ENCODE results near the gene GADD45A. TPM values are rescaled to one million over a fixed set of nuclear protein-coding genes. Genes with fewer than 3 reads are reported as not detected.

GADD45A gene
- total RNA-seq, 2 experiments from 2014 or later = 20.4 to 20.7 TPM

DNA sequence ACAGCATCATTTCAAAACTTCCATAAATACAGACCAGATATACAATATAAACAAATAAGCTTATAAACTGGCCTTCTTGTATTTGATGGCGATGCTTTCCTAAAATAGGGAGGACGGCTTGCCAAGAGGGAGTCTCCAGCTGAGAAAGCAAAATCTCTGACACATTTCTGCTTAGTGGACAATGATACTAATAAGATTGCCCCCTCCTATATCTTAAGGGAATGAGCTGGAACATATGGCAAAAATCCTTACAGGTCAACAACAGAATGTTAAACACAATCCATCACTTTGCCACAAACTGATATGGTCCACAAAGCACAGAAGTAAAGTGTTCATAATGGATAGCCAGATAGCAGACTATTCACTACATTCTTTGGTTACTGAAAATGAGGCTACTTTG is 7.1 kb upstream of the GADD45A start:
- DNase-seq = no peak
- H3K36me3 Mint-ChIP-seq = no peaks in the 10 kb centered on the region
- H3K27me3 Mint-ChIP-seq = peaks cover 3% of the 10 kb centered on the region
- H3K9me3 Mint-ChIP-seq = no peaks in the 10 kb centered on the region
- H3K4me1 Mint-ChIP-seq = peaks cover 27% of the 10 kb centered on the region
- H3K27ac Mint-ChIP-seq = no peak overlapping the region
- H3K4me3 Mint-ChIP-seq = no peak overlapping the region

DNA sequence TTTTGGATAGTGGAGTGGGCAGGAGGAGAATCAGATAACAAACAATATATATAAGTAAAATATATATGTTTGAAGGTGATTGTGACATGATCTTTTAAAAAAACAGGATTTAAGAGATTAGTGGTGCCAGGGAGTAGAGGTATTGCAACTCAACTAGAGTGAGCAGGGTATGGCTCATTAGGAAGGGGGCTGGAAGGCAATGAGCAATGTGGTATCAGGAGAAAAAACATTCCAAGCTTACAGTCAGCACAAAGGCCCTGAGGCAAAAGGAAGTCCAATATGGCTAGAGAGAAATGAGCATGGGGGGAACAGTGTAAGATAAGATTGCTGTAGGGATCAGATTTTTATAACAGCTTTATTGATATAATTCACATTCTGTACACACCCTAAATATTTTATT is 5.3 kb upstream of the GADD45A start:
- H3K27me3 Mint-ChIP-seq = no peaks in the 10 kb centered on the region
- no peak overlapping the region for H3K27ac Mint-ChIP-seq
- H3K4me1 Mint-ChIP-seq = peaks cover 30% of the 10 kb centered on the region
- no peaks in the 10 kb centered on the region for H3K36me3 Mint-ChIP-seq
- DNase-seq = no peak
- H3K9me3 Mint-ChIP-seq = no peaks in the 10 kb centered on the region
- no peak overlapping the region for H3K4me3 Mint-ChIP-seq

DNA sequence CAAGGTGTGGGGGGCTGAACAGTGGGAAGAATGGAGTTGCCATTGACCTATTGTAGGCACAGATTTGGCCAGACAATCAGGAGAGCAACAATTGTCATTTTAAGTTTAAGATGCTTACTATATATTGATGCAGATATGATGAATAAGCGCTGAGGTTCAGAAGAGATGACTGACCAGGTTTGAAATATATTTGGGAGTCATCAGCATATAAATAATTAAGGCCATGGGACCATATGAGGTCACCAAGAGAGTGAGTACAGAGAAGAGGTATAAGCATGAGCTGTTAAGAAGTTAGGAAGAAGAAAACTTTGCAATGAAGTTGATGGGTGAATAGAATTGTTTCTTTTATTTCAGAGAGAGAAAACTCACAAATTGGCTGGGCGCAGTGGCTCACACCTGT is 4.5 kb upstream of the GADD45A start:
- Mint-ChIP-seq H3K27ac (no peak overlapping the region), H3K27me3 (no peaks in the 10 kb centered on the region), H3K9me3 (no peaks in the 10 kb centered on the region), H3K4me3 (no peak overlapping the region), H3K36me3 (no peaks in the 10 kb centered on the region), H3K4me1 (peaks cover 23% of the 10 kb centered on the region)
- DNase-seq = no peak

DNA sequence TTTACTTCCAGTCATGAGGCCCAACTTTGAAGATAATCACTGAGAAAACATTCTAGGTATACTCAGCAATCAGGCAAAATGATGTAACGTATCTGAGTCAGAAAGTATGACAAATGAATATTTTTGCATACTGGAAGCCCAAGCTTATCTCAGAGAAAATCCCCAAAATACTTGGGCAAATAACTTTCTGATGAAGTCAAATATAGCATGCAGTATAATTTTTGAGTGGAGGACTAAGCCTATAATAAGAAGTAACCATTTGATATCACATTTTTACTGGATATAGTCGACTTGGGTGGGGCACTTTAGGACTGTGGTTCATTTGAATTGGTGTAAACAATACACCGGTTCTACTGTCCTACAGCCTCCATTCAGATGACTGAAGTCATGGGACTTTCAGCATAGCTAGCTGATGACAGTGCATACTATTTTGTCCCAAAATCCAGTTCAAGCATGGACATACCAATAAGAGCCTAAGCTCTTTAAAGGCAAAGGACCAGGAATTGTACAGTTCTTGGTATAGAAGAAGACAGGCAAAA is 2.3 kb upstream of the GADD45A start:
- Mint-ChIP-seq H3K4me3 (no peak overlapping the region), H3K36me3 (peaks cover 9% of the 10 kb centered on the region), H3K4me1 (peaks cover 30% of the 10 kb centered on the region), H3K27ac (no peak overlapping the region), H3K27me3 (no peaks in the 10 kb centered on the region), H3K9me3 (no peaks in the 10 kb centered on the region)
- DNase-seq = no peak

DNA sequence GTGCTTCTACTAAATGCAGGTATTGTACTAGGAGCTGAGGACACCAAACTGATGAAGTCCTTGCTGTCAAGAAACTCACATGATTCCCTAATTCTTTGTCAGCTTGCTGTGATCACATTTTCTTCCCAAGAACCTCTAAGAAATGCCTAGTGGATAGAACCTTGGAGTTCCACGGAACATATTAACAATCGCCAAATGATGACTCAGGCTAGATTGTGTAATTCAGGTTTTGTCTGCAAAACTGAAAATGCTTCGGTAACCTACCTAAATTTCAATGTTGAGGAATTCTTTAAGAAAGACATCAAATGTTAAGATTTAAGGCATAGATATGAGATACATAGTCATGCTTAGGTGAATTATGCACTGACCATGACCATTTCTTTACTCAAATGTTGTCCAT is 1.7 kb upstream of the GADD45A start:
- Mint-ChIP-seq H3K4me3 (no peak overlapping the region), H3K4me1 (peaks cover 33% of the 10 kb centered on the region), H3K27me3 (no peaks in the 10 kb centered on the region), H3K27ac (peak overlapping the region; percentile 72), H3K9me3 (no peaks in the 10 kb centered on the region), H3K36me3 (peaks cover 12% of the 10 kb centered on the region)
- DNase-seq = no peak

DNA sequence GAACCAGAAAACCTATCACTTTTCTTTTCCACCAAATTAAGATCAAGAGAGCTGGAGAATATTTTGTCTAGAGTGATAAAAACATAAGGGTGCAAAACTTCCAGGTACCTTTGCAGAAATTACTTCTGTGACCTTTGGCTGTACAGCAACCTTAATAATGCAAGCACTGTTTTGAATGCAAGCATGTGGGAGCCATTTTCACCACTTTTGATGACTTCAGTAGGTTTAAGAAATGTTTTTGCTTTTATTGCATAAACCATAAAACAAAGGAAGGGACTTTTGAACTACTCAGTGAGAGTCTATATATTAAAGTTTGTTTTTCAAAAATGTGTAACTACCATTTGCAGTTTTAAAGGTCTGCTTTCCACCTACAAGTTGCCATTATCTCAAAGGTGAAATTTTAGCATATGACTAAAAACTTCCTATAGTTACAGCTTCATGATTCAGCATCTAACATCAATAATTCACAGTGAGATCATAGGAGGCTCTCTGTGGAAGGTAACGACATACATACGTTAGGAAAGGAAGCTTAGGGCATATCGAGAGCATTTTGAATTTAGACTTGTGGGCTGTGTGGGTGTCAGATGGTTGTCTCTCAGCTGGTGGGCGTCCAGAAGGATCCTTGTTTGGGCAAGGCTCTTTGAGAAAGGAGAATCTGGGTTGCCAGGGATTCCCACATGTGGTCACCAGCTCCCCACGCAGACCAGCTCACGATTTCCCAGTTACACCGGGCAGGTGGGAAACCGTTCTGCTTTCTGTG is 1.1 kb upstream of the GADD45A start:
- H3K4me1 Mint-ChIP-seq = peaks cover 38% of the 10 kb centered on the region
- no peaks in the 10 kb centered on the region for H3K9me3 Mint-ChIP-seq
- H3K27me3 Mint-ChIP-seq = no peaks in the 10 kb centered on the region
- H3K4me3 Mint-ChIP-seq = peak overlapping the region; percentile 94
- peaks cover 17% of the 10 kb centered on the region for H3K36me3 Mint-ChIP-seq
- DNase-seq = peak; percentile 52
- peak overlapping the region; percentile 93 for H3K27ac Mint-ChIP-seq

DNA sequence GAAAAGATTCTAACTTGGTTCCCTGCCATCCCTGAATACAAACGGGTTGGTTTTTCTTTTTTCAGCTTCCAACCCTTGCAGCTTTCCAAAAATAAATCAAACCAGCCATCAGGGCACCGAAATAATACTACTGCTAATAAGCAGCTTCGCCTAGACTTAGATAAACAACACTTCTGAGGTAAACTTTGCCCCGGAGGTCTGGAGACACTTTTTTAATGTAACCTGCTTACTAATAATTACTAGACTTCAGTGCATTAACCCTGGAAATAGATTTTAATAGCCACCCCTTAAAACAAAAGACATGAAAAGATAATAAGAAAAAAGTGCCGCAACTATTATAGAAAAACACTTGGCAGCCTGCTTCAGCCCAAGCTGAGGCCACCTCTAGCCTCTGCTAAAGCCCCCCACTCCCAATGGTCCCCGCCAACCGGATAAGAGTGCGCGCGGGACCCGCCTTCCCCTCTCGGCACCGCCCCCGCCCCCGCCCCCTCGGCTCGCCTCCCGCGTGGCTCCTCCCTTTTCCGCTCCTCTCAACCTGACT is 405 bp upstream of the GADD45A start:
- Mint-ChIP-seq H3K27me3 (no peaks in the 10 kb centered on the region), H3K9me3 (no peaks in the 10 kb centered on the region), H3K36me3 (peaks cover 19% of the 10 kb centered on the region), H3K4me3 (peak overlapping the region; percentile 94), H3K4me1 (peaks cover 38% of the 10 kb centered on the region), H3K27ac (peak overlapping the region; percentile 93)
- no peak for DNase-seq

DNA sequence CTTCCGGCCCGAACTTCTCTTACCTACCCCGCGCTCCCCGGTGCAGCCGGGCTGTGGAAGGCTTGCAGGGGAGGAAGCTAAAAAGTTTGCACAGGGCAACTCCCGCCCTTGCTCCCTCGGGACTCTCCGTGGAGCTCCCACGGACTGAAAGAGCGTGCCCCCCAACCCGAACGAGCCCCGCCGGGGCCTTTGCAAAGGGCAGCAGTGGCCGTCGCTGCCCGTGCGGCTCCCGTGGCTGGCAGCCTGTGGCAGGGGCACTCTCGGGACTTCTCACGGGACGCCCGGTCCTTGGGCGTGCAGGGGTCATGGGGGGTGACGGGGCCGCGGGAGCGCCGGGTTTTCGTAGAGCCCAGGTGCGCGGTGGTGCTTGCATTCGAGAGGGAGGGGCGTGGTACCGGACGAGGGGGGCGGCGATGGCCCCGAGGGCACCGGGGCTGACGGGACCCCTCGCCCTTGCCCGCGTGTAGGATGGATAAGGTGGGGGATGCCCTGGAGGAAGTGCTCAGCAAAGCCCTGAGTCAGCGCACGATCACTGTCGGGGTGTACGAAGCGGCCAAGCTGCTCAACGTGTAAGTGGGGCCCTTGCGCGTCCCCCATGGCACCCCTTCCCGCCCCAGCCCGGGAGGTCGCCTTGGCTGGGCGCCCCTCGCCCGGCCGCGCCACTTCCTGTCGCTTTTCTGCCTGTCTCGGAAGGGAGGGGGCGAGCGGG is 711 bp downstream of the GADD45A start:
- Mint-ChIP-seq H3K27ac (peak overlapping the region; percentile 93), H3K27me3 (no peaks in the 10 kb centered on the region), H3K36me3 (peaks cover 19% of the 10 kb centered on the region), H3K4me3 (peak overlapping the region; percentile 94), H3K9me3 (no peaks in the 10 kb centered on the region), H3K4me1 (peaks cover 39% of the 10 kb centered on the region)
- peak; percentile 61 for DNase-seq

DNA sequence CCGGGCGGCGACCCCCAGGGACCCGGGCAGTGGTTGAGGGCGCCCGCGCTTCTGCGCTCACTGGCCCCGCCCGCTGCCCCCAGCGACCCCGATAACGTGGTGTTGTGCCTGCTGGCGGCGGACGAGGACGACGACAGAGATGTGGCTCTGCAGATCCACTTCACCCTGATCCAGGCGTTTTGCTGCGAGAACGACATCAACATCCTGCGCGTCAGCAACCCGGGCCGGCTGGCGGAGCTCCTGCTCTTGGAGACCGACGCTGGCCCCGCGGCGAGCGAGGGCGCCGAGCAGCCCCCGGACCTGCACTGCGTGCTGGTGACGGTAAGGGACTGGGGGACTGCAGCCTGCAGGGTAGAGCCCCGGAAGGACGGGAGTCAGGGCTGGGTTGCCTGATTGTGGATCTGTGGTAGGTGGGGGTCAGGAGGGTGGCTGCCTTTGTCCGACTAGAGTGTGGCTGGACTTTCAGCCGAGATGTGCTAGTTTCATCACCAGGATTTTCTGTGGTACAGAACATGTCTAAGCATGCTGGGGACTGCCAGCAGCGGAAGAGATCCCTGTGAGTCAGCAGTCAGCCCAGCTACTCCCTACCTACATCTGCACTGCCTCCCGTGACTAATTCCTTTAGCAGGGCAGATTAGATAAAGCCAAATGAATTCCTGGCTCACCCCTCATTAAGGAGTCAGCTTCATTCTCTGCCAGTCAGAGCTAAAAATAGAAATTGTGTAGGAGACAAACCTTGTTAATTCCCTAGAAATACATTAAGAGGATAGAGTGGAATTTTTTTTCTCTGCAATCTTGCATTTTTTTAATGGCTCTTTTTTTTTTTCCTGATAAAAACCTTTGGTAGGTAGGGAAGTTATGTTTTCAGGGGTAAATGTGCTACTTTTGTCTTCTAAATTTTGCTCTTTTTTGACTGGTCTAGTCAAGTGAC is 1.5 kb downstream of the GADD45A start:
- Mint-ChIP-seq H3K27me3 (no peaks in the 10 kb centered on the region), H3K9me3 (no peaks in the 10 kb centered on the region), H3K27ac (peak overlapping the region; percentile 93), H3K4me3 (peak overlapping the region; percentile 94), H3K4me1 (peaks cover 40% of the 10 kb centered on the region), H3K36me3 (peaks cover 19% of the 10 kb centered on the region)
- peak; percentile 67 for DNase-seq

DNA sequence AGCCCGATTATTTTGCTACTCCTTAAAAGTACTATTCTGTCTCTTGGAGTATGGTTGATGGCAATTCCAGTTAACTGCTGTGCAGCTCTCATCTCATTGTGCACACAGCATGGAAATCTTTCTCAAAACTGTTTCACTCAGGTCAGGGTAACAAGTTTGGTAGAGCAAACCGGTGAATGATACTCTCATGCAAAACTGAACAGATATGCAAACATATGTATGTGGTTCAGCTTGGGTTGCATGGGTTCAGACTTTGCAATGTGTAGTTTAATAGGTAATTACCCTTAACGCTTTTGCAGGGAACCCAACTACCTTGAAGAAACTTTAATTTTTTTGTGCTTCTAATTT is 2.2 kb downstream of the GADD45A start:
- Mint-ChIP-seq H3K27me3 (no peaks in the 10 kb centered on the region), H3K4me1 (peaks cover 40% of the 10 kb centered on the region), H3K9me3 (no peaks in the 10 kb centered on the region), H3K4me3 (peak overlapping the region; percentile 94), H3K27ac (peak overlapping the region; percentile 93), H3K36me3 (peaks cover 21% of the 10 kb centered on the region)
- no peak for DNase-seq

DNA sequence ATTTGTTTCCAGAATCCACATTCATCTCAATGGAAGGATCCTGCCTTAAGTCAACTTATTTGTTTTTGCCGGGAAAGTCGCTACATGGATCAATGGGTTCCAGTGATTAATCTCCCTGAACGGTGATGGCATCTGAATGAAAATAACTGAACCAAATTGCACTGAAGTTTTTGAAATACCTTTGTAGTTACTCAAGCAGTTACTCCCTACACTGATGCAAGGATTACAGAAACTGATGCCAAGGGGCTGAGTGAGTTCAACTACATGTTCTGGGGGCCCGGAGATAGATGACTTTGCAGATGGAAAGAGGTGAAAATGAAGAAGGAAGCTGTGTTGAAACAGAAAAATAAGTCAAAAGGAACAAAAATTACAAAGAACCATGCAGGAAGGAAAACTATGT is 2.6 kb downstream of the GADD45A start:
- DNase-seq = no peak
- peak overlapping the region; percentile 6 for H3K4me3 Mint-ChIP-seq
- no peaks in the 10 kb centered on the region for H3K9me3 Mint-ChIP-seq
- no peaks in the 10 kb centered on the region for H3K27me3 Mint-ChIP-seq
- peaks cover 38% of the 10 kb centered on the region for H3K4me1 Mint-ChIP-seq
- H3K27ac Mint-ChIP-seq = no peak overlapping the region
- peaks cover 21% of the 10 kb centered on the region for H3K36me3 Mint-ChIP-seq

DNA sequence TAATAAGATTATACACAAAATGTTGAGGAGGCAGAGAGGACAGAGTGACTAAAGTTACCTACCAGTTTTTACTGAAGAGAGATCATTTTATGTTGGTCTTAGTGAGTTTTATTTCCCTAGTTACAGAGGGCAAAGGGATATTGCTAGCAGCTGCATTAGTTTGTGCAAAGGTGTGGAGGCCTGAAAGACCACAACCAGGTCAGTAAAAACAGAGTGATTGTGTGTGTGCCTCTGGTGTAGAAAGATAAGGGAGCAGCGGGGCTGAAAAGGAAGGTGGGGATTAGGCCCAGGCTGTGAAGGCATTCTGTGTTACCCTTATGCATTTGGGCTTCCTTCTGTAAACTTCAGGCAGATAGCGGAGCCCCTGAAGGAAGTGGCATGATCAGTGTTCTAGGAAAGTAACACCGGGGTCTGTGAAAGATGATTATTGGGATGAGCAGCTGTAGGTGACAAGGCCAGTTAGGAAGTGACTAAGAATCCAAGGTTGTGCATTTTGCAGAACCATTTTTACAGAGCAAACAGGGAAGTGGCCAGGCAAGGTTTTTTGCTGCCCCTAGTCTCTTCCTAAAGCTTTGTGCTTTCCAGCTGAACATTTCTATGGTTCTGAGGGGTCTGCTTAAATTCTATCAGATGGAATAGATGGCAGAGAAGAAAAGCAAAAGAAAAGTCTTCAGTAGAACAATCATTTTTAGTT is 3.7 kb downstream of the GADD45A start:
- Mint-ChIP-seq H3K4me3 (peak overlapping the region; percentile 25), H3K36me3 (peaks cover 21% of the 10 kb centered on the region), H3K27me3 (no peaks in the 10 kb centered on the region), H3K27ac (peak overlapping the region; percentile 34), H3K9me3 (no peaks in the 10 kb centered on the region), H3K4me1 (peaks cover 28% of the 10 kb centered on the region)
- no peak for DNase-seq

DNA sequence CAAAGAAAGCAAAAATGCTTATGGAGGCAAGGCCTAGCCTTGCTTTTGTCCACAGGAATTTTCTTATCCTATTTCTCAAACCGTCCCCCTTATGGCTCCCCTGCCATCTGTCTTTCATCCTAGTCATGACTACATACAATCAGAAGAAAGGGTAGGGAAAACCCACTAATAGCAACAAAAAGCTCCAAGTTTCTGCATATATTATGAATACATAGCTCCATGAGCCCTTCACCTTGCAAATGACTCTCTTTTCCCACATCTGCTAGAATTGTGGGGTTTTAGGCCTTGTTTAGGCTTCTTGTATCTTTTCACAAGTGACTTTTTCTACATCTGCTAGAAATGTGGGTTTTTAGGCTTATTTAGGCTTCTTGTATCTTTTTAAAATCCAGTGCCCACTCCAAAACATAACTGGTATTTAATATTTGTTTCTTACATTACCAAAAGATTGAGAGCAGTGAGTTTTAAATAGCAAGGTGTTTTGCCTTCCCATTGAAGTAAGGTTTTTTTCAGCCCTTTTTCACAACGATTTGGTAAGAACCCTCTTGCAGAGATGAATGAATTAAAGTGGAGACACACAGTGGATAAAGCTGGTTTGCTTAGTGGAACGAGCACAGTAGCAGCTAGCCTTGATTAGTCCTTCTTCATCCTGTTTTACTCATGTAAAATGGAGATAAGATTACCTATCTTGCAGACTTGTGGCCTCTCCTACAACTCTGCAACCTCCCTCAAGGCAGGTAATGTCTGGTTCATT is 4.4 kb downstream of the GADD45A start:
- no peaks in the 10 kb centered on the region for H3K9me3 Mint-ChIP-seq
- no peak for DNase-seq
- peaks cover 21% of the 10 kb centered on the region for H3K4me1 Mint-ChIP-seq
- no peaks in the 10 kb centered on the region for H3K27me3 Mint-ChIP-seq
- no peak overlapping the region for H3K27ac Mint-ChIP-seq
- H3K4me3 Mint-ChIP-seq = no peak overlapping the region
- peaks cover 21% of the 10 kb centered on the region for H3K36me3 Mint-ChIP-seq

DNA sequence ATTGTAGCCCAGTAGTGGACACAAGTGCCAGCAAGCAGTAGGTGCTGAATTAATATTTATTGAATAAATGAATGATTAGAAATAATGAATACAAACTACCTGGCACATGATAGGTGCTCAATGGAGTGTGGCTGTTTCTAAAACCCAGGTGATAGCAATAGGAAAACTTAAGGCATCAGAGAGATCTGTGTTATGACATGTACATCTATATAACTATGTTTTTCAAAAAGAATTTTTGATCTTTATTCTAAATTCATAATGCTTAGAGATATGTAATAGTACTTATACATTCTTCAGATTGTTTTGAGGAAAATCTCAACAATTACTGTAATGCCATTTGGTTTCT is 5.0 kb downstream of the GADD45A start:
- Mint-ChIP-seq H3K27ac (no peak overlapping the region), H3K27me3 (no peaks in the 10 kb centered on the region), H3K36me3 (peaks cover 21% of the 10 kb centered on the region), H3K4me1 (peaks cover 20% of the 10 kb centered on the region), H3K9me3 (no peaks in the 10 kb centered on the region), H3K4me3 (no peak overlapping the region)
- DNase-seq = no peak
